Measurements from ENCODE around the gene CCL7.
A peak's percentile ranks its signal among the peaks of the same experiment; 100 is the strongest.
"Not testable (repeated sequence)": the region's sequence is repeated elsewhere in the genome, so short reads cannot be mapped to it uniquely, and the experiment has no call there.

Gene CCL7

DNA sequence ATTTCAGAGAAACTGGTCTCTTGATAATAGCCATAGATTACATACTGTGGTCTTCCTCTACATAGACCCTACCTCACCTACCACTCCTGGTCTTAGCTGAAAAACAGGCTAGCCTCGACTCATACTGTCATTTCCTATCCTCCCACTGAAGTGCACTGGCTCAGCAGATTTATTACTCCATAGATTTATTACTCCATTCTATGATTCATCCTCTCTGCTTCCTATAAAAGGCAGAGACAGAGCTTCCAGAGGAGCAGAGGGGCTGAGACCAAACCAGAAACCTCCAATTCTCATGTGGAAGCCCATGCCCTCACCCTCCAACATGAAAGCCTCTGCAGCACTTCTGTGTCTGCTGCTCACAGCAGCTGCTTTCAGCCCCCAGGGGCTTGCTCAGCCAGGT is at the start of gene CCL7:
Gene CCL7, plus strand, starts transcription at position 253 of the 400 bp plus-strand sequence. Its CDS starts 70 bp downstream, at position 323.
- in situ Hi-C loops (cut with HindIII; ENCODE audit: low pct_unique_long_range_greater_than_20kb, low sequenced_read_pairs), result no loop called here

DNA sequence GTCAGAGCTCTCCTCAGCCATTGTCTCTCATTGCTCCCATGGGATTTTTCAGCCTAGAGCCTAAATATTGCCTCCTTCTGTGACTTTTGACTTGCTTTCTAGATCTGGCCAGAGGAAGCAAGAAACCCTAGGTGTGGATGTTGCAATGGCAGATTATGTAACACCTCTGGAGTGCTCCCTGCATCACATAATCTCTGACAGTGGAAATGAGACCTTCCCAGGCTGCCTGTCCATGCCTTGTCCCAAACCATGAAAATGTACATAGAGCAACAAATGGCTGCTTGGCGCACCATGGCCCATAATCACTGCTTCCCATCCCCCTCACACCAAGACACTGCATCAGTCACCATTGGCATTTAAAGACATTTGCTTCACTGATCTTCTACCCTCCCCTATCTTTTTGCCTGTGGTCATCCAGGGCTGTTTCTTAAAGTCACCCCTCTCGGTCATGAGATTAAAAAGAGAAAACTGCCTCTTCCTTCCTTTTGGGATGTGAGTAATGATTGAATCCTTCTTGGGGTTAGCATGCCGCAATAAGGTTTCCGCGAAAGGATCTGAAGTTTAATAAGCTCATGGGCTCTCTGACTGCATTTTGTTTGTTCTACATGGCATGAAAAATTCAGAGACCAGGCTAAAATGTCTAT is 49.1 kb upstream of the CCL7 start:
- in situ Hi-C loops (cut with HindIII; ENCODE audit: low pct_unique_long_range_greater_than_20kb, low sequenced_read_pairs), result no loop called here
- TF ChIP-seq JUND (IDR thresholded peaks at IDR 0.05; ENCODE audit: low read depth), result no peak
- no peak for DNase-seq (ENCODE audit: low read depth in 1 of 2, low spot score in 1 of 2)

More for the DNA sequence above, at the start of gene CCL7:
- no peak for DNase-seq (ENCODE audit: low read depth in 1 of 2, low spot score in 1 of 2)
- no peak for TF ChIP-seq JUND (IDR thresholded peaks at IDR 0.05; ENCODE audit: low read depth)

DNA sequence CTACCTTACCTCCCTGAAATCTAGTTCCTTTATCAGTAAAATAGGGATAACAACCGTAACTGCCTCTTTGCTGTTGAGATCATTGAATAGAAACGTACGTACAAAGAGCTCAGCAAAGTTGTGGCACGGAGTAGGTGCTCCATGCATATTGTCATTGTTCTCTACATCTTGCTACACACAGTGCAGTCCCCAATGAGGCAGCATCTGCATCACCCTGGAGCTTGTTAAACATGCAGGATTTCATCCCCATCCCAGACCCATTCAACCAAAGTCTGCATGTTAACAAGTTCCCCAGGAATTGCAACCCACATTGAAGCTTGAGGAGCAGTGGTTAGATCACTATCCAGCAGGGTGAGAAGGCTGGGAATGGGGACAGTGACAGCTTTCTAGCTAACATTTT is 48.6 kb upstream of the CCL7 start:
- no peak for TF ChIP-seq JUND (IDR thresholded peaks at IDR 0.05; ENCODE audit: low read depth)
- in situ Hi-C loops (cut with HindIII; ENCODE audit: low pct_unique_long_range_greater_than_20kb, low sequenced_read_pairs), result no loop called here
- DNase-seq (ENCODE audit: low read depth in 1 of 2, low spot score in 1 of 2), result no peak

DNA sequence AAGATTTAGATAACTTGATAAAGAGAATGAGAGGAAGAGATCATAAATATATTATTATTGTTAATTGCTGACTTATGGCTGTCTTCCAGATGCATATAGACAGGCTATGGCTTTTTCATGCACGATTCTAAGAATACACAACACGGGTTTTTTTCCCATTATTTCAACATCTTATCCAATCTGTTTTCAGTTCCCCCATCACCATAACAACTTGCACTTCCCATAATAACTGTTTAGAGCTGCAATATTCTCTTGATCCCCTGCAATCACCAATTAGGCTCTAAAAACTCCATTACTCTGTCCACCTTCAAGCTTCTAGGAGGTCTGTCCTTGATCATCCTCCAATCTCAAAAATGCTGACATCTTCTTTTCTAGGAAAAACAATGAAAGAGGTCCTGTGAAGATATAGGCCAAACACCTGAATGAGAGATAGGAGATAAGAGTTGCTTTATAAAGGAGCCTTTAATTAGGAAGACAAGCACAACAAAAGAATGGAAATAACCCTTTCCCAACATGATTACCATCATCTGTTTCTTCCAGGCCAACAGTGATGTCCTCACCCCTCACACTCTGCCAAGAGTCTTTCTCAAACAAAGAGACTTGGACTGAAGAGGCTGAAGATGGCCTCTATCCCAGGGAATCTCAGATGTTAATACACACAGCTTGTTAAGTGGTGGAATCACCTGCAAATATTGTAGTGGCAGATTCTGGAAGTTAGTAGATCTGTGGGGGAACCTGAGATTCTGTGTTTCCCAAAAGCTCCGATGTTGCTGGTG is 47.1 kb upstream of the CCL7 start:
- DNase-seq (ENCODE audit: low read depth in 1 of 2, low spot score in 1 of 2), result no peak
- in situ Hi-C loops (cut with HindIII; ENCODE audit: low pct_unique_long_range_greater_than_20kb, low sequenced_read_pairs), result no loop called here
- no peak for TF ChIP-seq JUND (IDR thresholded peaks at IDR 0.05; ENCODE audit: low read depth)

DNA sequence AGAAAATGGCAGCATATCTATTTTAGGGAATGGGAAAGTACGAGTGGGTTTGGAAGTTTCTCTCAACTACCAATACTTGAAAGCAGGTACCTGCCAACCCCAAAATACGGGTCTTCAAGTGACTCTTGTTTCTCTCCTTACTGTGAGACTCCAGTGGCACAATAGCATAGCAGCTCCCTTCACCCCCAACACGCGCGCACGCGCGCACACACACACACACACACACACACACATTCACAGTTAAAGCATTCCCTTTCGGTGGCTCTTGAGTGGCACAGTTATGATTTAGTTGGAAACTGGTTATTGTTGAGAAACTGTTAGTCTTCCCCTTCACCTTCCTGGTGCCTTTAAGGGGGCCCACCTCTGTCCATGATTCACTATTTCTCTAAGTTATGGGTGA is 45.0 kb upstream of the CCL7 start:
- no peak for DNase-seq (ENCODE audit: low read depth in 1 of 2, low spot score in 1 of 2)
- in situ Hi-C loops (cut with HindIII; ENCODE audit: low pct_unique_long_range_greater_than_20kb, low sequenced_read_pairs), result no loop called here
- TF ChIP-seq JUND (IDR thresholded peaks at IDR 0.05; ENCODE audit: low read depth), result no peak

DNA sequence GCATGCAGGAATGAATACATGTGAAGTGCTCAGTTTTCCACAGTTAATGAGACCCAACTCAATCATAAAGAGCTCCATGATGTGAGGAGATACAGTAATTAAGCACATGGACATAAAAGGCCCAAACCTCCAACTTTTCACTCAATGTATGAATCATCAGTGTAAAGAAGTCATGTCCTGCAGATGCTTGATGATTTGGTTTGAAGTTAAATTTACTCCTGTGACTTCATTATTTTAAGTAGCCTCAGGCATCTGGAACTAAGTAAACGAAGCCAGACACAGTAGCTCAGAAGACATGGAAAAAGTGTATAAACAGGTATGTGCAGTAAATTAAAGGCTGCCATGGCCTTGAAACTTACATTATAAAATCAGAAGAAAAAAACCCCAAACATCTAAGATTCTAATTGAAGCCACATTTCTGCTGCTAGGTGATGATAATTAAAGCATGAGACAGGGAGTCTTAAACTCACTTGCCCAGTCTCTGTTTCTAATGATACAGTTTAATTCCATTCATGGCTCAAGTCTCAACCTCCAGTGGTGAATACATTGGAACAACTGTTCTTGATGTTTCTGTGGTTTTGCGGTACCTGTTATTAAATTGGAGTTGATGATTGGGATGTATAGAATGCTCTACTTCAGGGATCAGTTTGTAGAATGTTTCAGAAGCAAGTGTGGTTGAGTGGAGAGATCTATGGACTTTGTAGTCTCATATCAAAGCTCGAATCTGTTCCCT is 43.8 kb upstream of the CCL7 start:
- in situ Hi-C loops (cut with HindIII; ENCODE audit: low pct_unique_long_range_greater_than_20kb, low sequenced_read_pairs), result no loop called here
- peak in 1 of 2 experiments; percentile 15 for DNase-seq (ENCODE audit: low read depth in 1 of 2, low spot score in 1 of 2)
- TF ChIP-seq JUND (IDR thresholded peaks at IDR 0.05; ENCODE audit: low read depth), result no peak

DNA sequence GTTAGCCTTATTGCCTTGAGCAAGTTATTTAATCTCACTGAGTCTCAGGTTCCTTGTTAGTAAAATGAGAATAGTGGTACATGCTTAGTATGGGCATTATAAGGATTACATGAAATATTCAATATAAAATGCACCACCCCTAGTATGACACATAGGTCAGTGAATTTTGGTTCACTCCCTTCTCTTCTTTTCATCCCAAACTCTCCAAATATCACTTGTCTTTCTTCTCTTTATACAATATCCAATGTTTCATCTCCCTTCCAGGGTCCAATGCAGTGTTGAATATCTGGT is 43.3 kb upstream of the CCL7 start:
- TF ChIP-seq JUND (IDR thresholded peaks at IDR 0.05; ENCODE audit: low read depth), result no peak
- no peak for DNase-seq (ENCODE audit: low read depth in 1 of 2, low spot score in 1 of 2)
- in situ Hi-C loops (cut with HindIII; ENCODE audit: low pct_unique_long_range_greater_than_20kb, low sequenced_read_pairs), result no loop called here

DNA sequence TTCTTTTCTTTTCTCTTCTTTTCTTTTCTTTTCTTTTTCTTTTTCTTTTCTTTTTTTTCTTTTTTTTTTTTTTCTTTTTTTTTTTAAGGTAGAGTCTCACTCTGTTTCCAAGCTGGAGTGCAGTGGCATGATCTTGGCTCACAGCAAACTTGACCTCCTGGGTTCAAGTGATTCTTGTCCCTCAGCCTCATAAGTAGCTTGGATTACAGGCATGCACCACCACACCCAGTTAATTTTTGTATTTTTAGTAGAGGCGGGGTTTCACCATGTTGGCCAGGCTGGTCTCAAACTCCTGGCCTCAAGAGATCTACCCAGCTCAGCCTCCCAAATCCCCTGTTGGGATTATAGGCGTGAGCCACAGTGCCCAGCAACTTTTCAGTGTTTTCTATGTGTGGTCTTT is 42.7 kb upstream of the CCL7 start:
- DNase-seq (ENCODE audit: low read depth in 1 of 2, low spot score in 1 of 2); in situ Hi-C loops (cut with HindIII; ENCODE audit: low pct_unique_long_range_greater_than_20kb, low sequenced_read_pairs): not testable (repeated sequence)

DNA sequence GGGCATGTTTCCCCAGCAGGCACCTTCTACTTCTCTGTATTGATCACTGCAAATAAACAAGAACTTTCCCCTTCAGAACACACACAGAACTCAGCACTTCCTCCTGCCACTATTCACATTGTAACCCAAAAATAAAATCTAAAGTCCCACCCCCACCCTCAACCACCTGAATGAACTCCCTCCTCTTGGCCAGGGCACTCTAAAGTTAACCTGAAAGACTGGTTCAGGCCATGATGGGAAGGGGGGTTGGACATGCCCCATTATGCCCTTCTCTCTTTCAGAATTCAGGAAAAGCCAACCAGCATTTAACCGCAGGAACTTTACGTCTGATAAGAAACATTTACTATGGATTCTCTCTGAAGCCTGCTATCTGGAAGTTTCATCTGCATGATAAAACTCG is 42.3 kb upstream of the CCL7 start:
- in situ Hi-C loops (cut with HindIII; ENCODE audit: low pct_unique_long_range_greater_than_20kb, low sequenced_read_pairs), result no loop called here
- no peak for DNase-seq (ENCODE audit: low read depth in 1 of 2, low spot score in 1 of 2)
- no peak for TF ChIP-seq JUND (IDR thresholded peaks at IDR 0.05; ENCODE audit: low read depth)

DNA sequence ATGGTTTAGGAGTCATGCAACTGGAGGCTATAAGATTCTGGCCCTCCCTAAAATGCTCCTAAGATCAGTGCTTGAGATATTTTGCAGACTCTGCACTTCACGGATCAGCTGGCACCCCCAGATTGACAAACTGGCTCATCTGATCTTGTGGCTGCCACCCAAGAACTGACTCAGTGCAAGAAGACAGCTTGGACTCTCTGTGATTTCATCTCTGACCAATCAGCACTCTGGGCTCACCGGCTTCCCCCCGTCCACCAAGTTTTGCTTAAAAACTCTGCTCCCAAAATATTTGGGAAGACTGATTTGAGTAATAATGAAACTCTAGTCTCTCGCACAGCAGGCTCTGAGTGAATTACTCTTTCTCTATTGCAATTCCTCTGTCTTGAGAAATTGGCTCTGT is 41.2 kb upstream of the CCL7 start:
- no peak for DNase-seq (ENCODE audit: low read depth in 1 of 2, low spot score in 1 of 2)
- TF ChIP-seq JUND (IDR thresholded peaks at IDR 0.05; ENCODE audit: low read depth), result no peak
- in situ Hi-C loops (cut with HindIII; ENCODE audit: low pct_unique_long_range_greater_than_20kb, low sequenced_read_pairs), result no loop called here

DNA sequence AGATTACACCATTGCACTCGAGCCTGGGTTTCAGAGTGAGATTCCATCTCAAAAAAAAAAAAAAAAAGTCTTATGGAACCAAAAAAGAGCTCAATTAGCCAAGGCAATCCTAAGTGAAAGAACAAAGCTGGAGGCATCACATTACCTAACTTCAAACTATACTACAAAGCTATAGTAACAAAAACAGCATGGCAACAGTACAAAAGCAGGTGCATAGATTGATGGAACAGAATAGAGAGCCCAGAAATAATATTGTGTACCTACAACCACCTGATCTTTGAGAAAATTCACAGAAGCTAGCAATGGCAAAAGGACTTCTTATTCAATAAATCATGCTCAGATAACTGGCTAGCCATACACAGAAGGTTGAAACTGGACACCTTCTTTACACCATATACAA is 39.7 kb upstream of the CCL7 start:
- in situ Hi-C loops (cut with HindIII; ENCODE audit: low pct_unique_long_range_greater_than_20kb, low sequenced_read_pairs), result no loop called here
- TF ChIP-seq JUND (IDR thresholded peaks at IDR 0.05; ENCODE audit: low read depth), result no peak
- no peak for DNase-seq (ENCODE audit: low read depth in 1 of 2, low spot score in 1 of 2)

DNA sequence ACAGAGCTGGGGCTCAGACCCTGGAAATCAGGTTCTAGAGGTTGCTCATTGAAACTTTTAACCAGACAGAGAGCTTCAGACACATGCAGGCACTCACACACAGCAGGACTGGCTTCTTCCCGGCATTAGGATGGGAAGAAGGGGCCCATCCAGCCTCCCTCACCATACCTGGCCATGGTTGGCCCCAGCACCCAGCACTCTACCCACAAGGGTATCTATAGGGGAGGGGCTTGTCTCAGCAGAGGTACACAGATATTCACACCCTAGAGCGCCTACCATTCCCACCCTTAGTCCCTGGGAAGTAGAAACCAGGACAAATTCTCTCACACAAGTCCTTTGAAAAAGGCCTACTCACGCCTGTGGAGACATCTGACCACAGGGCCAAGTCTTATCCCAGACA is 35.4 kb upstream of the CCL7 start:
- in situ Hi-C loops (cut with HindIII; ENCODE audit: low pct_unique_long_range_greater_than_20kb, low sequenced_read_pairs), result no loop called here
- DNase-seq (ENCODE audit: low read depth in 1 of 2, low spot score in 1 of 2), result no peak
- no peak for TF ChIP-seq JUND (IDR thresholded peaks at IDR 0.05; ENCODE audit: low read depth)

DNA sequence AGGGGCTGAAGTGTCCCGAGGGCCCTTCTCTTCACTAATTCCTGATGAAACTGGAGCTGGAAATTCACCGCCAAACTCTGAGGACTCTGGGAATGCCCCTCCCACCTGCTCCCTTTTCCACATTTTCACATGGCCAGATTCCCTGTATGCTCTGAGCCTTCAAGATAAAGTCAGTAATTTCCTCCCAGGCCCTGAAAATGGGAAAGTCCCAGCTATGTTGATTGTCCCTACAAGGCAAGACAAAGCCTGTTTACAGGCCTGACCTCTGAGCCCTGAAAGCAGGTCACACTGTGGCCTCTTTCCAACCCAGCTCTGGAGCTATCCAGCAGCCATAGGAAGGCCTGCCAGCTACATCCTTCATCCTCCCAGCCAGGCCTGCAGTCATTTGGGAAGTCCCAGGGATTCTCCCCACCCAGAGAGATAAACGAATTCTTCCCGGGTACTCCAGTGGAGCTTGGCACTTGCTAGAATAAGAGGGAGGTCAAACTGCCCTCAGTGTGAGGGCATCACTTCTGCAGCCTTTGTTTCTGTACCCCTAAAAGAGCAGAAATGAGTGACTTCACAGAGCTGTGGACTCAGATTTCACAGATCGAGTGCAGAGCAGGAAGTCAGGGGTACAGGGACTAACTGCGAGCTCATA is 34.5 kb upstream of the CCL7 start:
- DNase-seq (ENCODE audit: low read depth in 1 of 2, low spot score in 1 of 2), result no peak
- TF ChIP-seq JUND (IDR thresholded peaks at IDR 0.05; ENCODE audit: low read depth), result no peak
- in situ Hi-C loops (cut with HindIII; ENCODE audit: low pct_unique_long_range_greater_than_20kb, low sequenced_read_pairs), result no loop called here

Data from T47D (cell line).